ENCODE measurements around the gene VGLL1. TPM values are rescaled to one million over a fixed set of nuclear protein-coding genes. Genes with fewer than 3 reads are reported as not detected.
A peak's percentile ranks its signal among the peaks of the same experiment; 100 is the strongest.

The VGLL1 gene
- total RNA-seq, 1 experiment from 2014 or later = not detected

GRCh38 chrX:136551410-136551809, 19.4 kb downstream of the VGLL1 start:
- DNase-seq (ENCODE audit: low spot score) = no peak

DNA sequence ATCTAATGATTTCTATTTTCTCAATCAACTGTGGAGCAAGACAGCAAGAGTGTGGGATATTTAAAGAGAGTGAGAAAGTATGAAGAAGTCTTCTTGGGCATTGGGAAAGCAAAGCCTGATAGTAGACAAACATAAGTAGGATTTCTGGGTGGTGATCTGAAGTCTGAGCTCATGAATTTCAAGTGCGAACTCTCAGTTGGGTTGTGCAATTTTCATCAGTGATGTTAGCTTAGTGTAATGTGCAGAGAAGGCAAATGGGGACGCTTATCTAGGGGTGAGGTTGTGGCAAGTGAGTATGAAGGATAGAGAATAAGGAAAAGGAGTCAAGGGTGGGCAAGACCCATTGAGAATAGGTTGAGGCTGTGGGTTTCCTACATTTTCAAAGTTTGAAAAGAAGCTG, 23.7 kb downstream of the VGLL1 start:
- no peak for DNase-seq (ENCODE audit: low spot score)

GRCh38 chrX:136572030-136572429, 40.0 kb downstream of the VGLL1 start:
- DNase-seq (ENCODE audit: low spot score) = no peak

GRCh38 chrX:136574548-136574947, 42.5 kb downstream of the VGLL1 start:
- DNase-seq (ENCODE audit: low spot score) = no peak

DNA sequence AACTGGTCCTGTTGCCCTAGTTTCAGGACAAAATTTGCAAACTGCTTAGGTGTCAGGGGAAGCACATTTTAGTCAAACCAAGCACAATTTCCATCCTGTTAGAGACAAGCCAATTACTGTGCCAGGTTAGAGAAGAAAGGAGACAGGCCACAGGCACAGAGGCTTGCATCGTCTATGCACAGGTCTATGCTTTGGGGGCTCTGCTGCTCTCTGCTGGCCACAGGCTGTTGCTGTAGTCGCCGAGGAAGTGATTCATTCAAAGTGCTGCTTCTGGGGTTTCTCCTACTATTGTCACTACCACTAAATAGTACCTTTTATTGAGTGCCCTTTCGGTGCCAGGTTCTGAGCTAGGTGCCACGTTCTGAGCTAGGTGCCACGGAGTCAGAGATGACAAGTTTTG, 45.5 kb downstream of the VGLL1 start:
- DNase-seq (ENCODE audit: low spot score) = peak; percentile 14

- no peak for DNase-seq (ENCODE audit: low spot score)
These were observed 48.3 kb downstream of the VGLL1 start for GRCh38 chrX:136580316-136580715.

DNA sequence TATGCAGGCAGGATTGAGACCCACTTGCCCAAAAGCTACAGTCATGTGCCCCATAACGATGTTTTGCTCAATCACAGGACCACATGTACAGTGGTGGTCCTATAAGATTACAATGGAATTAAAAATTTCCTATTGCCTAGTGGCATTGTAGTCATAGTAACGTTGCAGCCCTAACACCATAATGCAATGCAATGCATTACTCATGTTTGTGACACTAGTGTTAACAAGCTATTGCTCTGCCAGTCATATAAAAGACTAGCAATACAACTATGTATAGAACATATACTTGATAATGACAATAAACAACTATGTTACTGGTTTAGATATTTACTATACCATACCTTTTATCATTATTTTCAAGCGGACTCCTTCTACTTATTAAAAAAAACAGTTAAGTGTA, 50.6 kb downstream of the VGLL1 start:
- no peak for DNase-seq (ENCODE audit: low spot score)

GRCh38 chrX:136584545-136584944, 52.5 kb downstream of the VGLL1 start:
- no peak for DNase-seq (ENCODE audit: low spot score)

- DNase-seq (ENCODE audit: low spot score) = no peak
These were observed 53.2 kb downstream of the VGLL1 start for GRCh38 chrX:136585262-136585661.

- no peak for DNase-seq (ENCODE audit: low spot score)
These were observed 53.9 kb downstream of the VGLL1 start for GRCh38 chrX:136585960-136586359.

- DNase-seq (ENCODE audit: low spot score) = peak; percentile 0
These were observed 54.4 kb downstream of the VGLL1 start for GRCh38 chrX:136586386-136586785.

- DNase-seq (ENCODE audit: low spot score) = no peak
These were observed 55.5 kb downstream of the VGLL1 start for GRCh38 chrX:136587532-136587931.

GRCh38 chrX:136588036-136588435, 56.0 kb downstream of the VGLL1 start:
- DNase-seq (ENCODE audit: low spot score) = no peak

GRCh38 chrX:136589966-136590365, 58.0 kb downstream of the VGLL1 start:
- DNase-seq (ENCODE audit: low spot score) = no peak

- no peak for DNase-seq (ENCODE audit: low spot score)
These were observed 65.3 kb downstream of the VGLL1 start for GRCh38 chrX:136597356-136597755.

- no peak for DNase-seq (ENCODE audit: low spot score)
These were observed 65.9 kb downstream of the VGLL1 start for GRCh38 chrX:136597954-136598353.

DNA sequence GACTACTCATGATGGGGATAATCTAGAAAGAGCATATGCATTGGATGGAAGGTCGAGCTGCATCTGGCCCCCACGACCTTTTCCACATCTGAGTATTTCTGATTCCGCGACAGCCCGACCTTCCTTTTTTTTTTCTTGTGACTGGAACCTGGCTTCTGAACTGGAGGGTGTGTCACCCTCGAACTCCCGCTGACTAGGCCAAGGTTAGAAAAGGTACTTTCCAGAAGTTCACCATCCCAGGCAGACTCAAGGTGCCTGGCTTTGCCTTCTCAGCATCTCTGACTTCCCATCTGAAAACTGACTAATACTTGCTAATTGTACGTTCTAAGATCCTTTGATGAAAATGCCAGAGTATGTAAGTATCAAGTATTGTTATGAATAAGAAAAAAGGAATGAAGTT, 66.6 kb downstream of the VGLL1 start:
- no peak for DNase-seq (ENCODE audit: low spot score)

DNA sequence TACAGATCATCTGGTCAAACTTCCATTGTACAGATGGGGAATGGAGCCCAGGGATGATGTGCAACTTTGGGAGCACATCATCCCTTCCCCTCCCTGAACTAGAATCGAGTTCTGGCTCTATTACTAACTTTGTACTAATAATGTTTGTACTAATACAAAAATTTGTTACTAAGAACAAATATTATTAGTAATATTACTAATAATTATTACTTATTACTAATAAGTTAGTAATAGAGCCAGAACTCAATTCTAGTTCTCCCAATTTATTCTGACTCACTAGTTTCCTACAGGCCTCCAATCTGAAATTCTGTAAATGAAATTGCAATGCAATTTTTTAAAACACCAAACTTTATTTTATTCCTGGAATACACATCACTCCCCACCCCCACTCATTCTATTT, 68.0 kb downstream of the VGLL1 start:
- no peak for DNase-seq (ENCODE audit: low spot score)

Other genes starting within 250 kb of the VGLL1 start
- gene ADGRG4, start 231.3 kb upstream of the VGLL1 start, total RNA-seq (2014; rRNA removed; shearing (Covaris generic)) = not detected in 2 replicates
- gene BRS3, start 44.3 kb upstream of the VGLL1 start, total RNA-seq (2014; rRNA removed; shearing (Covaris generic)) = not detected in 2 replicates
- 48.0 and 63.0 TPM in 2 replicates for gene HTATSF1, start 34.6 kb upstream of the VGLL1 start, total RNA-seq (2014; rRNA removed; shearing (Covaris generic))
- not detected in 2 replicates for gene CD40LG, start 115.9 kb downstream of the VGLL1 start, total RNA-seq (2014; rRNA removed; shearing (Covaris generic))
- gene ARHGEF6, start 248.7 kb downstream of the VGLL1 start, total RNA-seq (2014; rRNA removed; shearing (Covaris generic)) = 5.0 and 5.2 TPM in 2 replicates